ENCODE results near the gene GNAQ. TPM values are rescaled to one million over a fixed set of nuclear protein-coding genes. Genes with fewer than 3 reads are reported as not detected.

GNAQ gene
- total and polyA plus RNA-seq, 2 donors (not counting 1 experiment from before 2014, with no cell fraction given), result 0.60 to 1.4 TPM

- no peak overlapping the region for H3K27ac ChIP-seq (ENCODE audit: low read length in 2 of 2)
- Mint-ChIP-seq H3K4me3 (no peak overlapping the region), H3K9me3 (ENCODE audit: insufficient read depth) (no peaks in the 10 kb centered on the region), H3K4me1 (no peaks in the 10 kb centered on the region), H3K27ac (no peak overlapping the region), H3K27me3 (peaks cover 12% of the 10 kb centered on the region)
- no peak overlapping the region for H3K9ac ChIP-seq (ENCODE audit: low read length)
- H3K27me3 ChIP-seq (replicated peaks in 1 of 4; ENCODE audit: control extremely low read depth in 1 of 4, control insufficient read depth in 3 of 4, insufficient read depth in 4 of 4, low read length in 3 of 4), result no peaks in the 10 kb centered on the region
- POLR2A ChIA-PET, result no interaction called here
- CTCF ChIA-PET, result no interaction called here
- H2AFZ ChIP-seq (ENCODE audit: insufficient read depth, low read depth, low read length, poor library complexity, severe bottlenecking), result no peak overlapping the region
- no peaks in the 10 kb centered on the region for H3K79me2 ChIP-seq (ENCODE audit: control insufficient read depth, insufficient read depth, low read length)
- intact Hi-C loops (cut with micrococcal nuclease), result no loop called here
- no peaks in the 10 kb centered on the region for H4K20me1 ChIP-seq (ENCODE audit: control insufficient read depth, insufficient read depth, low read length, poor library complexity, severe bottlenecking)
- no peaks in the 10 kb centered on the region for H3K36me3 ChIP-seq (replicated peaks in 1 of 2; ENCODE audit: control extremely low read depth in 1 of 2, control insufficient read depth in 1 of 2, extremely low read depth in 1 of 2, insufficient read depth in 2 of 2, low read length in 1 of 2)
- no peak for ATAC-seq (ENCODE audit: low read depth)
- H3K9me3 ChIP-seq (ENCODE audit: control extremely low read depth in 1 of 3, control insufficient read depth in 2 of 3, insufficient read depth in 1 of 3, low read length in 2 of 3), result no peaks in the 10 kb centered on the region
- 84% methylated on average over 3 of the region's 3 CpGs for WGBS (ENCODE audit: insufficient coverage)
- H3K4me3 ChIP-seq (ENCODE audit: control extremely low read depth in 1 of 5, extremely low read depth in 1 of 5, insufficient read depth in 1 of 5, low read depth in 2 of 5, low read length in 4 of 5), result no peak overlapping the region
- H3K4me2 ChIP-seq (replicated peaks; ENCODE audit: low read depth, low read length, poor library complexity, severe bottlenecking), result no peak overlapping the region
- no peaks in the 10 kb centered on the region for H3K4me1 ChIP-seq (ENCODE audit: control insufficient read depth in 2 of 2, insufficient read depth in 2 of 2, low read length in 2 of 2)
- TF ChIP-seq, protein P1, sequence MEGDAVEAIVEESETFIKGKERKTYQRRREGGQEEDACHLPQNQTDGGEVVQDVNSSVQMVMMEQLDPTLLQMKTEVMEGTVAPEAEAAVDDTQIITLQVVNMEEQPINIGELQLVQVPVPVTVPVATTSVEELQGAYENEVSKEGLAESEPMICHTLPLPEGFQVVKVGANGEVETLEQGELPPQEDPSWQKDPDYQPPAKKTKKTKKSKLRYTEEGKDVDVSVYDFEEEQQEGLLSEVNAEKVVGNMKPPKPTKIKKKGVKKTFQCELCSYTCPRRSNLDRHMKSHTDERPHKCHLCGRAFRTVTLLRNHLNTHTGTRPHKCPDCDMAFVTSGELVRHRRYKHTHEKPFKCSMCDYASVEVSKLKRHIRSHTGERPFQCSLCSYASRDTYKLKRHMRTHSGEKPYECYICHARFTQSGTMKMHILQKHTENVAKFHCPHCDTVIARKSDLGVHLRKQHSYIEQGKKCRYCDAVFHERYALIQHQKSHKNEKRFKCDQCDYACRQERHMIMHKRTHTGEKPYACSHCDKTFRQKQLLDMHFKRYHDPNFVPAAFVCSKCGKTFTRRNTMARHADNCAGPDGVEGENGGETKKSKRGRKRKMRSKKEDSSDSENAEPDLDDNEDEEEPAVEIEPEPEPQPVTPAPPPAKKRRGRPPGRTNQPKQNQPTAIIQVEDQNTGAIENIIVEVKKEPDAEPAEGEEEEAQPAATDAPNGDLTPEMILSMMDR (IDR thresholded peaks at IDR 0.05), result no peak
- no peak for TF ChIP-seq EZH2 (IDR thresholded peaks at IDR 0.05; ENCODE audit: borderline replicate concordance, insufficient read depth, low read depth, low read length, poor library complexity, severe bottlenecking)
- DNase-seq, result no peak
Measured at GRCh38 chr9:77917800-77918199, 113.8 kb downstream of the GNAQ start.

GRCh38 chr9:77916820-77917219 lies 114.8 kb downstream of the GNAQ start:
- H4K20me1 ChIP-seq (ENCODE audit: control insufficient read depth, insufficient read depth, low read length, poor library complexity, severe bottlenecking), result no peaks in the 10 kb centered on the region
- H3K27ac Mint-ChIP-seq, result no peak overlapping the region
- no peaks in the 10 kb centered on the region for H3K4me1 ChIP-seq (ENCODE audit: control insufficient read depth in 2 of 2, insufficient read depth in 2 of 2, low read length in 2 of 2)
- peaks cover 9% of the 10 kb centered on the region for H3K27me3 Mint-ChIP-seq
- H3K79me2 ChIP-seq (ENCODE audit: control insufficient read depth, insufficient read depth, low read length), result no peaks in the 10 kb centered on the region
- no peak overlapping the region for H2AFZ ChIP-seq (ENCODE audit: insufficient read depth, low read depth, low read length, poor library complexity, severe bottlenecking)
- ChIA-PET POLR2A (no interaction called here), CTCF (no interaction called here)
- H3K4me3 Mint-ChIP-seq, result no peak overlapping the region
- no peak overlapping the region for H3K27ac ChIP-seq (ENCODE audit: low read length in 2 of 2)
- no peak for TF ChIP-seq EZH2 (IDR thresholded peaks at IDR 0.05; ENCODE audit: borderline replicate concordance, insufficient read depth, low read depth, low read length, poor library complexity, severe bottlenecking)
- TF ChIP-seq, protein P1 (IDR thresholded peaks at IDR 0.05), result no peak
- 57% methylated on average over 1 of the region's 3 CpGs for WGBS (ENCODE audit: insufficient coverage)
- DNase-seq (no peak), ATAC-seq (ENCODE audit: low read depth) (no peak)
- H3K4me2 ChIP-seq (replicated peaks; ENCODE audit: low read depth, low read length, poor library complexity, severe bottlenecking), result no peak overlapping the region
- no peak overlapping the region for H3K9ac ChIP-seq (ENCODE audit: low read length)
- H3K9me3 Mint-ChIP-seq (ENCODE audit: insufficient read depth), result no peaks in the 10 kb centered on the region
- H3K36me3 ChIP-seq (replicated peaks in 1 of 2; ENCODE audit: control extremely low read depth in 1 of 2, control insufficient read depth in 1 of 2, extremely low read depth in 1 of 2, insufficient read depth in 2 of 2, low read length in 1 of 2), result no peaks in the 10 kb centered on the region
- no peak overlapping the region for H3K4me3 ChIP-seq (ENCODE audit: control extremely low read depth in 1 of 5, extremely low read depth in 1 of 5, insufficient read depth in 1 of 5, low read depth in 2 of 5, low read length in 4 of 5)
- H3K27me3 ChIP-seq (replicated peaks in 1 of 4; ENCODE audit: control extremely low read depth in 1 of 4, control insufficient read depth in 3 of 4, insufficient read depth in 4 of 4, low read length in 3 of 4), result no peaks in the 10 kb centered on the region
- H3K4me1 Mint-ChIP-seq, result no peaks in the 10 kb centered on the region
- H3K9me3 ChIP-seq (ENCODE audit: control extremely low read depth in 1 of 3, control insufficient read depth in 2 of 3, insufficient read depth in 1 of 3, low read length in 2 of 3), result no peaks in the 10 kb centered on the region
- intact Hi-C loops (cut with micrococcal nuclease), result no loop called here

All from B cell (primary cell).